Psoas muscle (tissue), 8 donors: ENCODE results near the gene PTPDC1. TPM values are rescaled to one million over a fixed set of nuclear protein-coding genes. Genes with fewer than 3 reads are reported as not detected.

Source experiments
- ATAC-seq, 4 donors: fragments of 200-7000 bp; cut with Tn5 transposase; one replicate each; pipeline ENCODE4 v1.9.1; 2020; ENCODE audit warnings: moderate library complexity in 3 of 4, mild to moderate bottlenecking in 2 of 4
- DNase-seq, 2 donors: peaks; one replicate each; pipeline ENCODE4 v3.0.0-alpha.2; 2020
- H3K27ac ChIP-seq: fragments of 200-600 bp; one replicate; pipeline ENCODE4 v1.8.0; 2022
- H3K27me3 ChIP-seq, 3 donors: fragments of 200-600 bp in 1 of 3; one replicate each; pipeline versions ENCODE4 v1.6.1 to v1.8.0; 2013 to 2022; ENCODE audit warnings: low read length in 2 of 3, mild to moderate bottlenecking in 2 of 3, moderate library complexity in 1 of 3; ENCODE audit not compliant: insufficient read depth in 3 of 3
- H3K36me3 ChIP-seq, 2 donors: fragments of 200-600 bp in 1 of 2; one replicate each; pipeline versions ENCODE4 v1.6.1 to v1.8.0; 2013 to 2022; ENCODE audit warnings: low read depth in 1 of 2, mild to moderate bottlenecking in 1 of 2, moderate library complexity in 1 of 2; ENCODE audit not compliant: insufficient read depth in 1 of 2
- H3K4me1 ChIP-seq: fragments of 200-600 bp; one replicate; pipeline ENCODE4 v1.8.0; 2022
- H3K4me3 ChIP-seq: fragments of 200-600 bp; one replicate; pipeline ENCODE4 v1.8.0; 2022; ENCODE audit warnings: mild to moderate bottlenecking
- H3K9me3 ChIP-seq: fragments of 200-600 bp; one replicate; pipeline ENCODE4 v1.8.0; 2022
- WGBS, 3 donors: extraction: QIAGEN DNeasy Blood & Tissue Kit; methylation state at CpG; one replicate each; pipeline versions ENCODE4 v1.1.6 to v1.1.7; 2013; 5-methylcytosine and 5-hydroxymethylcytosine counted together
- intact Hi-C, 2 donors: fragments of 100-400 bp; cut with DNase I; formaldehyde crosslinking; loops; one replicate each; pipeline versions ENCODE4 v1.11.0 to v1.14.2; 2022
- polyA plus RNA-seq, 3 donors: library from polyadenylated mRNA; stranded (reverse); fragments of 200-250 nt; gene quantifications; one replicate each; pipeline ENCODE4 v1.2.3, GENCODE V29; 2013
- total RNA-seq, 4 donors: library from RNA; stranded (reverse); fragmentation: NEBNext Ultra II Directional in 2 of 4; extraction: Animal tissue kit (Norgen Biotek cat#: 25700) in 2 of 4; gene quantifications; one replicate each; pipeline versions ENCODE4 v1.2.1 to v1.2.4, GENCODE V29; 2021 to 2023
- TF ChIP-seq, protein P1 (sequence below): fragments of 200-600 bp; IDR thresholded peaks from one replicate; pipeline ENCODE4 v1.8.0; 2022; ENCODE audit warnings: antibody characterized with exemption
- donor health status: healthy with polysubstance abuse.
- donor health status: DM: no; HTN: no; CAD: no; lungs with moderate emphysema.
- donor health status: Bipolar disorder and iron deficiency.
- donor health status: healthy.
- donor health status: DM: yes; HTN: yes; CAD: no.
- donor health status: DM: no; HTN: no; CAD: no.
- donor health status: DM: no; HTN: no; CAD: no.
- donor health status: DM: yes; HTN: yes; CAD: no.

PTPDC1 gene
- total and polyA plus RNA-seq, 7 donors, result 3.6 to 9.9 (median 7.0) TPM

- Histone ChIP-seq H3K9me3 (no peaks in the 10 kb centered on the region), H3K4me3 (no peak overlapping the region), H3K4me1 (no peaks in the 10 kb centered on the region), H3K36me3 (peaks cover 4 to 32% of the 10 kb centered on the region in 2 donors), H3K27me3 (no peaks in the 10 kb centered on the region), H3K27ac (no peak overlapping the region)
- 89 to 91% (median 91%) methylated on average over 6 of the region's 6 CpGs for WGBS, 3 donors
- peak in 1 of 4 donors; percentile 30 for ATAC-seq
- no peak for DNase-seq
- TF ChIP-seq, protein P1, sequence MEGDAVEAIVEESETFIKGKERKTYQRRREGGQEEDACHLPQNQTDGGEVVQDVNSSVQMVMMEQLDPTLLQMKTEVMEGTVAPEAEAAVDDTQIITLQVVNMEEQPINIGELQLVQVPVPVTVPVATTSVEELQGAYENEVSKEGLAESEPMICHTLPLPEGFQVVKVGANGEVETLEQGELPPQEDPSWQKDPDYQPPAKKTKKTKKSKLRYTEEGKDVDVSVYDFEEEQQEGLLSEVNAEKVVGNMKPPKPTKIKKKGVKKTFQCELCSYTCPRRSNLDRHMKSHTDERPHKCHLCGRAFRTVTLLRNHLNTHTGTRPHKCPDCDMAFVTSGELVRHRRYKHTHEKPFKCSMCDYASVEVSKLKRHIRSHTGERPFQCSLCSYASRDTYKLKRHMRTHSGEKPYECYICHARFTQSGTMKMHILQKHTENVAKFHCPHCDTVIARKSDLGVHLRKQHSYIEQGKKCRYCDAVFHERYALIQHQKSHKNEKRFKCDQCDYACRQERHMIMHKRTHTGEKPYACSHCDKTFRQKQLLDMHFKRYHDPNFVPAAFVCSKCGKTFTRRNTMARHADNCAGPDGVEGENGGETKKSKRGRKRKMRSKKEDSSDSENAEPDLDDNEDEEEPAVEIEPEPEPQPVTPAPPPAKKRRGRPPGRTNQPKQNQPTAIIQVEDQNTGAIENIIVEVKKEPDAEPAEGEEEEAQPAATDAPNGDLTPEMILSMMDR, result no peak
- intact Hi-C loops, result no loop called here
These were observed 13.6 kb downstream of the PTPDC1 start for GRCh38 chr9:94097788-94098414.

GRCh38 chr9:94100152-94100879 lies 16.1 kb downstream of the PTPDC1 start:
- TF ChIP-seq, protein P1, result no peak
- H3K36me3 ChIP-seq, result peaks cover 7 to 35% of the 10 kb centered on the region in 2 donors
- intact Hi-C loops, result no loop called here
- no peak overlapping the region for H3K27ac ChIP-seq
- H3K9me3 ChIP-seq, result no peaks in the 10 kb centered on the region
- no peak for DNase-seq
- WGBS, 3 donors, result 95 to 100% (median 97%) methylated on average over 2 of the region's 2 CpGs
- H3K4me3 ChIP-seq, result no peak overlapping the region
- no peaks in the 10 kb centered on the region for H3K4me1 ChIP-seq
- no peaks in the 10 kb centered on the region for H3K27me3 ChIP-seq
- ATAC-seq, result no peak

- Histone ChIP-seq H3K4me3 (no peak overlapping the region), H3K27ac (no peak overlapping the region), H3K27me3 (no peaks in the 10 kb centered on the region), H3K9me3 (no peaks in the 10 kb centered on the region), H3K36me3 (peaks cover 7 to 27% of the 10 kb centered on the region in 2 donors), H3K4me1 (no peaks in the 10 kb centered on the region)
- TF ChIP-seq, protein P1, result no peak
- intact Hi-C loops, result no loop called here
- DNase-seq, result no peak
- 91 to 92% (median 91%) methylated on average over 7 of the region's 7 CpGs for WGBS, 3 donors
- ATAC-seq, result no peak
These were observed 17.0 kb downstream of the PTPDC1 start for GRCh38 chr9:94101162-94101853.

DNA sequence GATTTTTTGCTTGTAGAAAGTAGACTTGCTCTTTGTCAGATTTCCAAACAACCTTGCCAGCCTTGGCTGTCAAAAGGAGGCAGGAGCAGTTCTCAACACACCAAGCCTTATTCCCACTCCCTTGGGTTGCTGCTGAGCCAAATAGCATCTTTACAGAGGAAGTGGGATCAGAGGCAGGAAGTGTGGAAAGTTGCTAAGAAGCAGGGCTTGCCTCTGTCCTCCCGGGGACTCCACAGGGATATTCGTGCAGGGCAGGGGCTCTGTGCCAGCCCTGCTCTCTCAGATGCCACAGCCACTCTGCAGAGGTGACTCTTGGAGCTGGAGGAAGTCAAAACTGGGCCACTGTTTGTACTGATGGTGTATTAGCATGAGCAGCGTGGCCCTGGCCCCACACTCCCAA lies 24.3 kb downstream of the PTPDC1 start:
- WGBS, 3 donors, result 9 to 21% (median 14%) methylated on average over 3 of the region's 3 CpGs
- Histone ChIP-seq H3K4me3 (no peak overlapping the region), H3K36me3 (peaks cover 3 to 8% of the 10 kb centered on the region in 2 donors), H3K9me3 (no peaks in the 10 kb centered on the region), H3K27ac (peak overlapping the region; percentile 68), H3K4me1 (peaks cover 17% of the 10 kb centered on the region), H3K27me3 (no peaks in the 10 kb centered on the region)
- intact Hi-C loops, result no loop called here
- peak; percentile 36 to 79 for DNase-seq
- peak; percentile 70 to 89 (median 82) for ATAC-seq
- TF ChIP-seq, protein P1, result no peak
